Activated naive CD4-positive, alpha-beta T cell treated with anti-CD3 and anti-CD28 coated beads for 36 hours (primary cell): Measurements from ENCODE around the gene TBC1D1. TPM values are rescaled to one million over a fixed set of nuclear protein-coding genes. Genes with fewer than 3 reads are reported as not detected.

ENCODE experiments used
- CTCF ChIA-PET: fragments of 350-600 bp; sonication (Branson Sonifier 250); formaldehyde crosslinking; loops from one replicate; lab custom pipeline; 2021; ENCODE audit warnings: antibody characterized with exemption; lab: Charles Lee
- DNase-seq: peaks from one replicate; pipeline ENCODE4 v3.0.0-alpha.2; 2020
- H3K27ac Mint-ChIP-seq: one replicate; pipeline ENCODE4 v1.8.0; 2021; ENCODE audit warnings: mild to moderate bottlenecking, mixed read lengths
- H3K27me3 Mint-ChIP-seq: one replicate; pipeline ENCODE4 v1.8.0; 2021; ENCODE audit warnings: low read depth, mixed read lengths
- H3K36me3 Mint-ChIP-seq: one replicate; pipeline ENCODE4 v1.8.0; 2021; ENCODE audit warnings: low read depth, mixed read lengths
- H3K4me1 Mint-ChIP-seq: one replicate; pipeline ENCODE4 v1.8.0; 2021; ENCODE audit warnings: low read depth, mixed read lengths
- H3K4me3 Mint-ChIP-seq: one replicate; pipeline ENCODE4 v1.8.0; 2021; ENCODE audit warnings: mild to moderate bottlenecking, moderate library complexity, mixed read lengths
- H3K9me3 Mint-ChIP-seq: one replicate; pipeline ENCODE4 v1.8.0; 2021; ENCODE audit warnings: mixed read lengths
- intact Hi-C: fragments of 100-400 bp; cut with micrococcal nuclease; formaldehyde crosslinking; loops from one replicate; pipeline ENCODE4 v1.15.1; 2023
- total RNA-seq, 2 experiments: library from RNA; stranded (reverse); gene quantifications; one replicate each; pipeline ENCODE4 v1.2.3, GENCODE V29; 2021

TBC1D1 gene
- total RNA-seq, 2 experiments from 2014 or later: 57.7 to 68.5 TPM

GRCh38 chr4:38149997-38150671, 259.2 kb downstream of the TBC1D1 start:
- Mint-ChIP-seq H3K27ac (no peak overlapping the region), H3K27me3 (no peaks in the 10 kb centered on the region), H3K36me3 (no peaks in the 10 kb centered on the region), H3K4me3 (no peak overlapping the region), H3K4me1 (peaks cover 14% of the 10 kb centered on the region), H3K9me3 (no peaks in the 10 kb centered on the region)
- intact Hi-C loops: loop anchor here (1.0 kb wide), 1 partner anchor 9 kb away; no protein-coding TSS in a partner anchor
- CTCF ChIA-PET: no interaction called here
- DNase-seq: no peak

- Mint-ChIP-seq H3K4me1 (peaks cover 21% of the 10 kb centered on the region), H3K4me3 (no peak overlapping the region), H3K36me3 (no peaks in the 10 kb centered on the region), H3K27ac (no peak overlapping the region), H3K27me3 (no peaks in the 10 kb centered on the region), H3K9me3 (no peaks in the 10 kb centered on the region)
- intact Hi-C loops: no loop called here
- no peak for DNase-seq
- CTCF ChIA-PET: no interaction called here
Observed at GRCh38 chr4:38150766-38151165, 259.9 kb downstream of the TBC1D1 start.

DNA sequence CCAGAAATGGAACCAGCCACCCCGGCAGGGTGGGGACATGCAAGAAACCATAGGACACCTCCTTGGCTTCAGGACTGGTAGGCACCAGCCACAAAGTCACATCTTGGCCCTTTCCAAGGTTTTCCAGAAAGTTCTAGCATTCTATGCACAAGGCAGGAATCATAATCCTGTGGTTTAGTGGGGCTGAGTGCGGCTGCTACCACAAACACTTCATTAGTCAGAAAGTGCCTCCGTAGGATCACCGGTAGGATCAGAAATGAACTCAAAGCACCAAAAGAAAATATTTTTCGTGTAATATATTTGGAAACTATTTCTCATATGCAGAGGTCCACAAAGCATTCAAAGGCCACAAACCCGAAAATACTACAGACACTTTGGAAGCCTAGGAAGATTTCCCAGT, 261.0 kb downstream of the TBC1D1 start:
- Mint-ChIP-seq H3K9me3 (no peaks in the 10 kb centered on the region), H3K4me1 (peaks cover 26% of the 10 kb centered on the region), H3K4me3 (no peak overlapping the region), H3K27ac (no peak overlapping the region), H3K36me3 (no peaks in the 10 kb centered on the region), H3K27me3 (no peaks in the 10 kb centered on the region)
- CTCF ChIA-PET: interaction anchor here (1.0 kb wide), 1 partner anchor 23 kb away, joined by 3 read pairs; no protein-coding TSS in a partner anchor
- DNase-seq: no peak
- intact Hi-C loops: no loop called here

DNA sequence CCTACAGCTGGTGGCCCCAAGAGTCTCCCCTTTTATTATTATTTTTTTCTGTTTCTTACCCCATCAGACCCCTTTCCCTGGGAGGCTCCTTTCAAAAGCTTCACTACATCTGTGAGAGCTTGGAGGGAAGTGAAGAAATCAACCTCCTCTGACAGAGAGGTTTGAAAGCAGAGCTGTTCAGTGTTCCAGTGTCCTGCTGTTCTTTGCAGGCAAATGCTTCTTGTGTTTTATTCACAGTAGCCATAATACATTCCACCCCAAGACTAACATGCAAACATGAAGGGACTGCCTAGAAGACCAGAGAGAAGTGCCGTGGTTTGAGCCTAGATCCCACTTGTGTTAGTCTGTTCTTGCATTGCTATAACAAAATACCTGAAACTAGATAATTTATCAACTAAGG, 261.4 kb downstream of the TBC1D1 start:
- no peak overlapping the region for H3K27ac Mint-ChIP-seq
- H3K4me3 Mint-ChIP-seq: no peak overlapping the region
- CTCF ChIA-PET: interaction anchor here (1.0 kb wide), 1 partner anchor 23 kb away, joined by 3 read pairs; no protein-coding TSS in a partner anchor
- no peak for DNase-seq
- intact Hi-C loops: no loop called here
- no peaks in the 10 kb centered on the region for H3K36me3 Mint-ChIP-seq
- no peaks in the 10 kb centered on the region for H3K9me3 Mint-ChIP-seq
- peaks cover 29% of the 10 kb centered on the region for H3K4me1 Mint-ChIP-seq
- no peaks in the 10 kb centered on the region for H3K27me3 Mint-ChIP-seq

- H3K4me3 Mint-ChIP-seq: no peak overlapping the region
Observed at GRCh38 chr4:38152721-38153386, 262.0 kb downstream of the TBC1D1 start.

DNA sequence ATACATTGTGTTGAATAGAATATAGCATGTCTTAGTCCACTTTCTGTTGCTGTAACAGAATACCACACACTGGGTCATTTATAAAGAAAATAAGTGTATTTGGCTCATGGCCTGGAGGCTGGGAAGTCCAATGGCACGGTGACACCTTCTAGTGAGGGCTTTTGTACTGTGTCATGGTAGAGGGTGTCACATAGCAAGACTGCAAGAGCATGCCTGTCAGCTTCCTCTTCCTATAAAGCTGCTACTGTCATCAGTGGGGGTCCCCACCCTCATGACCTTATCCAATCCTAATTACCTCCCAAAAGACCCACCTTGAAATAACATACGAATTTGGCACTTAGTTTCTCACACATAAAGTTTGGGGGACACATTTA, 262.5 kb downstream of the TBC1D1 start:
- intact Hi-C loops: no loop called here
- CTCF ChIA-PET: no interaction called here

More at GRCh38 chr4:38152721-38153386, 262.0 kb downstream of the TBC1D1 start:
- CTCF ChIA-PET: interaction anchor here (1.0 kb wide), 1 partner anchor 24 kb away, joined by 3 read pairs; no protein-coding TSS in a partner anchor
- H3K36me3 Mint-ChIP-seq: no peaks in the 10 kb centered on the region
- H3K4me1 Mint-ChIP-seq: peaks cover 31% of the 10 kb centered on the region
- H3K9me3 Mint-ChIP-seq: no peaks in the 10 kb centered on the region
- DNase-seq: no peak
- intact Hi-C loops: no loop called here
- H3K27ac Mint-ChIP-seq: no peak overlapping the region
- no peaks in the 10 kb centered on the region for H3K27me3 Mint-ChIP-seq

DNA sequence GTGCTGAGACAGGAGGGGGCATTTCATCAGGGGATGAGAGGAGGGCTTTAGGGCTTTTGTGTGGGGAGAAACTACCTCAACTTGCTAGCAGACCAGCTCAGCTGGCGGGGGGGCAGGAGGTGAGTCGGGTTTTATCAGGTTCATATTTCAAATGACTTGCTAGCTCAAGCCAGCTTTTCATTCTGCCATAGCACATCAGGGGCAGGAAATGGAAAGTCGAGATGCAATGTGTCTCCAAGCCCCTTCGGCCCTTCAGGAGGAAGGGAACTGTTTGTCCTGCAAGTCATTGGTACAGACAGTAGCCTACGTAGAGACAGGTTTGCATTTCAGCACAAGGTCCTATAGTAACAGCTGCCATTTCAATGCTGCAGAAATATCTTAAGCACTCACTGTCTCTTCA, 263.4 kb downstream of the TBC1D1 start:
- Mint-ChIP-seq H3K27me3 (no peaks in the 10 kb centered on the region), H3K4me1 (peaks cover 40% of the 10 kb centered on the region), H3K4me3 (no peak overlapping the region), H3K27ac (no peak overlapping the region), H3K36me3 (no peaks in the 10 kb centered on the region), H3K9me3 (no peaks in the 10 kb centered on the region)
- intact Hi-C loops: no loop called here
- DNase-seq: peak; percentile 23
- CTCF ChIA-PET: interaction anchor here (1.4 to 1.6 kb wide), 3 partner anchors 20 to 92 kb away, joined by 3 read pairs; no protein-coding TSS in a partner anchor

More for the DNA sequence above, 262.5 kb downstream of the TBC1D1 start:
- Mint-ChIP-seq H3K36me3 (no peaks in the 10 kb centered on the region), H3K4me3 (no peak overlapping the region), H3K4me1 (peaks cover 36% of the 10 kb centered on the region), H3K27me3 (no peaks in the 10 kb centered on the region), H3K9me3 (no peaks in the 10 kb centered on the region), H3K27ac (no peak overlapping the region)
- no peak for DNase-seq

DNA sequence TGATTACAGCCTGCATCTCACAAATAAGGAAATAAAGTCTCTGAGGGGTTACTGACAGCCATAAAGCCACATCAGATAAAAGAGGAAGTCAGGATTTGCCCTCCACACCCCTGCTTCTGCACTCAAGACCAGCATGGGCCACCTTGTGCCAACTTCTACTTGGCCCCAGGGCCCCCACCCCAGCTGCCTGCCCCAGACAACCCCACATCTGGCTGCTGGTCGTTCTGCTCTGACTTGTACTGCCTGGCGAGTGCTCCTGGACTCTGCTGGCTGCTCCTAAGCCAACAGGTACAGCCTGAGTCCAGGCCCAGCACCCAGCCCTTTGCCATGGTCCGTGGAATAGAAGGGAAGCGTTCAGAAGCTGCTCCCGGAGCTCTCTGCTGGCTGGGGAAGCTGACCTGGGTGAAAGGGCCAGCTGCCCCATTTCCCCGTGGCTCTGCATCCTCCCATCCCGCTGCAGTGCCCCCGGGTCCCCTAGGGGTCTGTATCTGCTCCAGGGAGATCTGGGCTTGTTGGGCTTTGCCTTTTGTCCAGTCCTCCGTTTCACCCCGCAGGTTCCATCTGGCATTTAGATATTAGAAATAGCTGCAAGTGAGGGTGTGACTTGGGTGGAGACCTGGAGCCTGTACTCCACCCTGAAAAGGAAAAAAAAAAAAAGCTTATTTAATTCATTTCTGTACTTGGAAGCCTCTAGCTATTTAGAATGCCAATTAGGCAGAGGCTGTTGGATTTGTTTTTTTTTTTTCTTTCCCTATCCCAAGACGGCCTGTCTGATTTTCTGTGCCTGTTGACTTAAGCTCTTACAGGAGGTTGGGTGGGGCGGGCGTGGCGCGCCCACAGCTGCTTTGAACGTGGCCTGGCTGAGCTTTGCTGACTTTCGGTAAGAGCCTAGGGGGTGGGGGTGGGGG, 264.1 kb downstream of the TBC1D1 start:
- DNase-seq: no peak
- CTCF ChIA-PET: interaction anchor here (0.6 to 1.6 kb wide), 8 partner anchors 20 to 746 kb away, joined by 3 to 4 read pairs (median 3); no protein-coding TSS in a partner anchor
- Mint-ChIP-seq H3K36me3 (no peaks in the 10 kb centered on the region), H3K27ac (no peak overlapping the region), H3K4me3 (no peak overlapping the region), H3K4me1 (peaks cover 46% of the 10 kb centered on the region), H3K9me3 (no peaks in the 10 kb centered on the region), H3K27me3 (no peaks in the 10 kb centered on the region)
- intact Hi-C loops: no loop called here

DNA sequence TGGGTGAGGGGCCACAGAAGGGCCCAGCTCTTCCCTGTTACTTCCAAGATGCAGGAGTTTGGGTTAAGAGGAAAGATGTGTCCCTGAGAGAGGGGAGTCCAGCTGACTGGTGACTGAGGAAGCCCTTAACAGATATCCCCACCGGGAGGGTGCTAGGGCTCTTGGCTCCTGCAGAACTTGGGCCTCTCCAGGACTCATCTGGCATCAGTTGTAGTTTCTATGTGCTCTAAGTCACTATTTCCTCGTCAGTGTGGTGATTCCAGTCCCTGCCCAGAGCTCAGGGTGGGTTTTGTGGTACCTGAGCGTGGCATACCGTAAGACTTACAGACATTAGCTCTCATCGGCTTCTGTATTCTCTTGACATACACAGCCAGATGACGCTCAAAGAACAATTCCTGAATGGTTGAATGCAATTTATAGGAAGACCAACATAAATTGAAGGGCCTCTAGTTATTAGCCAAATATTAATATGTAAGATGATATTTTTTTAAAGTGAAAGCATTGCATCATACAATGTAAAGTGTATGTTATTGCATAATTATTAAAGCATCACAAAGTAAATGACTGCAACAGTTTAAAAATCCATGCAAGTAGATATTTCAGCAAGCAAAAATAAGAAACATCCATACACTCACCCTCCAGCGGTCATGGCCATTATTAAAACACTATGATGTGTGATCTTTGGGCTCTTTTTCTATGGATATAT, 264.9 kb downstream of the TBC1D1 start:
- H3K27ac Mint-ChIP-seq: no peak overlapping the region
- H3K27me3 Mint-ChIP-seq: no peaks in the 10 kb centered on the region
- no peak overlapping the region for H3K4me3 Mint-ChIP-seq
- H3K9me3 Mint-ChIP-seq: no peaks in the 10 kb centered on the region
- no peak for DNase-seq
- H3K36me3 Mint-ChIP-seq: no peaks in the 10 kb centered on the region
- peaks cover 51% of the 10 kb centered on the region for H3K4me1 Mint-ChIP-seq
- intact Hi-C loops: no loop called here
- CTCF ChIA-PET: interaction anchor here (0.6 to 1.4 kb wide), 6 partner anchors 19 to 745 kb away, joined by 3 to 4 read pairs (median 3); no protein-coding TSS in a partner anchor

- intact Hi-C loops: no loop called here
- CTCF ChIA-PET: no interaction called here
- H3K27ac Mint-ChIP-seq: no peak overlapping the region
- DNase-seq: no peak
- H3K9me3 Mint-ChIP-seq: no peaks in the 10 kb centered on the region
- H3K4me1 Mint-ChIP-seq: peaks cover 69% of the 10 kb centered on the region
- H3K27me3 Mint-ChIP-seq: no peaks in the 10 kb centered on the region
- H3K4me3 Mint-ChIP-seq: no peak overlapping the region
- H3K36me3 Mint-ChIP-seq: no peaks in the 10 kb centered on the region
Observed at GRCh38 chr4:38157592-38157991, 266.7 kb downstream of the TBC1D1 start.

DNA sequence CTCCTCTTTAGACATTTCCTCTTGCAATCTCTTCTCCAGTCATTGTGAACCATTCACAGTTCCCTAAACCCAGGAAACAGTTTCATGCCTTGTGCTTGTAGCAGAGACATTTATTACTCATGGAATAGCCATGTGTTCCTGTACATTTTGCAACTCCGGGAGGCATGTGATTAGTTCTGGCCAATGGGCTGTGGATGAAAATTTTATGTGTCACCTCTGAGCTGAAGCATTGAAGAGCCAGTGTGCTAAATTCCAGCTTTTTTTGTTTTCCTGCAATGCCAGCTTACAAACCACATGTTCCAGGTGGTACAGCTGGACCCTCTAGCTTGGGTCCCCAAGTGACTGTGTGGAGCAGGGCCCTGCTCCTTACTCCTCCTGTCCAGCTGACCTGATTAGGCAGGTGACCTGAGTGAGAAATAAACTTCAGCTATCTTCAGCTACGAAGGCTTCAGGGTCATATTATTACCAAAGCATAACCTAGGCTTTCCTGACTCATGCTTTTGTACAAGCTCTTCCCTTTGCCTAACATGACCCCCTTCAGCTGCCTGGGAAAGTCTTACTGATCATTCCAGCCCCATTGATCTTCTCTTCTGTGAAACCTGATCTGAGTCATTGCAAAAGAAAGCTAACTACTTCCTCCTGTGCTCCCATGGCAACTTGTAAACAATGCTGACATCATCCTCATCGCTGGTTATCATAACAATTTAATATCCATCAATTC, 269.8 kb downstream of the TBC1D1 start:
- intact Hi-C loops: loop anchor here (1.0 to 5.0 kb wide), 3 partner anchors 14 to 507 kb away; no protein-coding TSS in a partner anchor
- H3K27me3 Mint-ChIP-seq: no peaks in the 10 kb centered on the region
- H3K4me3 Mint-ChIP-seq: no peak overlapping the region

More for the DNA sequence above, 269.8 kb downstream of the TBC1D1 start:
- CTCF ChIA-PET: interaction anchor here (0.6 to 1.6 kb wide), 6 partner anchors 8 to 1044 kb away, joined by 4 to 6 read pairs (median 4); no protein-coding TSS in a partner anchor
- peaks cover 13% of the 10 kb centered on the region for H3K9me3 Mint-ChIP-seq
- no peak overlapping the region for H3K27ac Mint-ChIP-seq
- DNase-seq: peak; percentile 72
- peaks cover 8% of the 10 kb centered on the region for H3K36me3 Mint-ChIP-seq
- peaks cover 73% of the 10 kb centered on the region for H3K4me1 Mint-ChIP-seq
